HG02884 (cell line): ENCODE results near the gene PPDPF.
"Not testable (repeated sequence)": the region's sequence is repeated elsewhere in the genome, so short reads cannot be mapped to it uniquely, and the experiment has no call there.

Source experiments
- ATAC-seq: cut with Tn5 transposase; IDR thresholded peaks from one replicate; pipeline ENCODE4 v1.9.1; 2021; ENCODE audit warnings: mild to moderate bottlenecking, moderate library complexity; ENCODE audit not compliant: unreplicated experiment

Gene PPDPF

DNA sequence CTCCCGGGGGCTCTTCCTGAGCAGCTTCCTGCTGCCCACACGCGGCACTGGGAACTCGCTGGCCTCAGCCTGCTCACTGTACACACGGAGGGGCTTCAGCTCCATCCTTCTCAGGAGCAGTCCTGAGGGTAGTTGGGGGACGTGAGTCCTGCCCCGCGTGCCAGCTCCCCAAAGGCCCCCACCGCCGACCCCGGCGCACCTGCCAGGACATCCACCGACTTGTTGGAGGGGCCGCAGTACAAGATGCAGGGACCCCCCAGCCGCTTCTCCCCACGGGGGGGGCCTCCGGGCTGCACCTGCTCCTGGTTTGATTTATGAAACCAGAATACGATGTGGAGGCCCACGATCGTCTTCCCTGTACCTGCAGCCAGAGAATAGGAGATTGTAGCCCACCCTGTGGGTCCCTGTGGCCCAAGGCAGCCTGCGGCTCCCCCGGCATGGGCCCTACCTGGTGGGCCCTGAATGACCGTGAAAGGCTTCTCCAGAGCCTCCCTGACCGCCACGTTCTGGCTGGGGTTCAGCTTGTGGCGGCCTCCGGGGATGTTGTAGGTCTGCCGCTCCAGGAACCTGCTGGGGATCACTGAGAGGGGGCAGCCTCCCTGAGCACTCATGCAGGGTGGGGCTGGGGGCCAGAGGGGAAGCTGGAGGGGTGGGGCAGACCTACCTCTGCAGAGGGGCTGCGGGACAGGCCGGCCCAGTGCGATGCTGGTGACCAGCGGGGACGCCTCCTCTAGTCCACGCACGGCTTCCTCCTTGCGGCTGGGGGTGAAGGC is 41.2 kb downstream of the PPDPF start:
- ATAC-seq = no peak

DNA sequence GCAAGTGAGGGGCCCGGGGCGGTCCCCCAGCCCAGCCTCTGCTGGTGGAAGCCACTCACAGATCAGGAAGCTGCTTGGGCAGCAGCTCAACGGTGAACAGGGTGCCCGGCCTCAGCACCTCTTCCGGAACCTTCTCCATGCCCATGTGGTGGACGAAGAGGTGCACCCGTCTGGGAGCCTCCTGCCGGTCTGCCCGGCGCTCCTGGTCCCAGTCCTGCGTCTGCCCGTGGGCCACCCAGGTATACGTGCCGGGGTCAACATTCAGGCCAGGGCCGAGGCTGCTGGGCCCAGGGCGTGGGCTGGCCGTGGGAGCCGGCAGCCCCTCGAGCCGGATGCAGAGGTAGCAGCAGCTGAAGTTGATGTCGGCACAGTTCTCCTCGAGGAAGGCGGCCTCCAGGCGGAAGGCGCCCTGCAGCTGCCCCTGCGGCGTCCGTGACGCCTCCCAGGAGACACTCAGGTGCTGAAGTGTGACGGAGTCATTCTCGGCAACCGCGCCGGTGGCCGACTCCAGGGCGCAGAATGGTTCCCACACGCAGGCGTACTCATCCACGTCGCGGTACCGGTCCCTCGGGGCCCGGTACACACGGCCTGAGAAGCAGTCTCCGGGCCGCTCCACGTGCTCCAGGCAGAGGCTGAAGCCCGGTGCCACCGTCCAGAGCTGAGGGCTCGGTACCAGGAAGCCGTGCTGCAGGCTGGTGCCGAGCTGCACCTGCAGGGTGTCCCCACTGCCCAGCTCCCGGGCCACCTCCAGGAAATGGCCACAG is 42.1 kb downstream of the PPDPF start:
- no peak for ATAC-seq

DNA sequence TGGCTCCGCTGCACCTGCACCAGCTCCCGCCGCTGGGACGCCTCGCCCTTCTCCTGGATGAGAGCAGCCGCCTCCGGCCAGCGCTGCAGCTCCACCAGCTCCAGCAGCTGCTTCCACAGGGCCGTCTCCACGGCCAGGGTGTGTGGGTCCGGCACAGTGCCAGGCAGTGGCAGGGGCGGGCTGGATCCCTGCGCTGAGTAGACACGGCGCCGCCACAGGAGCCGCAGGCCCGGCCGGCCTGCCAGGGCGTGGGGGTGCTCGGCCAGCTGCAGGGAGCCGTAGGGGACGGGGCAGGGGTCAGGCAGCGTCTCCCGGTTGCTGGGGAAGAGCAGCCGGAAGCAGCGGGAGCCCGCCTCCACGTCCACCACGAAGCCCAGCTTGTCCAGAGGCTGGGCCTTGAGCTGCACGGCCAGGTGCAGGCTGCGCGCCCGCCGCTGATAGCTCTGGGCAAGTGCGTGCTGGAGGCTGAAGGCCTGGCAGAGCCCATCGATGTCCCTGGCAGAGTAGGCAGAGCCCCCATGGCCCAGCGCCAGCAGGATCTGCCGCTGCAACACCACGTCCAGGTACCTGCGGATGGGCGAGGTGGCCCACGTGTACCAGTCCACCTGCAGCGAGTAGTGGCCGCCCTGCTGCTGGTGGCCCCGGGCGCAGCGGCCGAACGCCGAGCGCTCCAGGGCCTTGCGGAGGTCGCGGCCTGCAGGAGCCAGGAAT is 42.8 kb downstream of the PPDPF start:
- ATAC-seq = no peak

DNA sequence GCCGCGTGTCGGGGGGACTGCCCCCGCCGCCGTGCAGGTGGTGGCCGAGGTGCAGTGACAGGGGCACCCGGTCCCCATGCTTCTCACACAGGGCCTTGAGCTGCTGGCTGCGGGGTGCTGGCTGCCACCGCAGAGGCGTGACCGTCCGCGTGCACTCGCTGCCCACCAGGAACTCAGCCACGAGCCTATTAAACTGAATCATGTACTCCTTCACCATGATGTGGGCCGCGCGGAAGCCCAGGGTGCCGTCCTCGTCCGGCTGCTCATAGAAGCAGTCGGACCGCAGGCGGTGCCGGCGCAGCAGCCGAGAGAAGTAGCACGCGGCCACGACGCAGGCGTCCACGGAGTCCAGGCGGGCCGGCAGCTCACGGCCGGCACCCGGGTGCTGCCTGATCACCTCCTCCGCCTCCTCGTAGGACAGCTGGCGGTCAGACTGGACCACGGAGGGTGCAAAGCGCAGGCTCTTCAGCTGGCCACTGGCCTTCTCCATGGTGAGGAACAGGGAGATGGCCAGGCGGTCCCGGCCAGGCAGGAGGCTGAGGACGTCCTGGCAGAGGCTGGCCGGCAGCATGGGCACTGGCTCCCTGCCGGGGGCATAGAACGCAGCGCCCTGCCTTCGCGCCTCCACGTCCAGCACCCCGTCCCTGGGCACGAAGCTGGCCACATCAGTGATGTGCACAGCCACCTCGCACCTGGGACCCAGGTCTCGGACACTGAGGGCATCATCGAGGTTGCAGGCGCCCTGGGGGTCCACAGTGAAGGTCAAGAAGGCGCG is 43.7 kb downstream of the PPDPF start:
- no peak for ATAC-seq

DNA sequence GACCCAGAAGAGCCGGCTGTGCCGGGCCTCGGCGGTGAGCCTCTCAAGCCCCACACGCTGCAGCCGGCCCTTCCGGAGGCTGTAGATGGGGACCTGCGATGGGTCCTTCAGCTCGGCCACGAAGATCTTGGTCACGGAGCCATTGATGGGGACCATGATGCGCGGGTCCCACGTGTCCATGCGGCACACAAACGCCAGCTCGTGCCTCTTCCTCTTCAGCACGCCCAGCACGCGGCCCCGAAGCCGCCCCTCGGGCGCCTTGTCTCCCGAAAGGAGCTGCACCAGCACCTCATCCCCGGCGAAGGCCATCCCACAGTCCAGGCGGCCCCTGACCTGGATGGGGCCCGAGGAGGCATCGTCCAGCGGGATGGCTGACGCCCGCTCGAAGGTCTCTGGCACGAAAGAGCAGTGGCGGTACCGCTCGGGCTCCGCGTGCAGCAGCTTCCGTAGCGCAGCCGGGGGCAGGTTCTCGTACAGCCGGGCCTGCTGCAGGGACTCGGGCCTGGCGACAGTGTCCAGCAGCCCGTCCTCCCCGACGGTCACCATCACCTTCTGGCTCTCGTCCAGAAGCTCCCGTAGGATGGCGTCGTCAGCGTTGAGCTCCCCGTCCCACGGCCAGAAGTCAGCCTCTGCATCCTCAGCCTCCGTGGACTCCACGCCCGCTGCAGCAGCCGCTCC is 44.6 kb downstream of the PPDPF start:
- no peak for ATAC-seq

DNA sequence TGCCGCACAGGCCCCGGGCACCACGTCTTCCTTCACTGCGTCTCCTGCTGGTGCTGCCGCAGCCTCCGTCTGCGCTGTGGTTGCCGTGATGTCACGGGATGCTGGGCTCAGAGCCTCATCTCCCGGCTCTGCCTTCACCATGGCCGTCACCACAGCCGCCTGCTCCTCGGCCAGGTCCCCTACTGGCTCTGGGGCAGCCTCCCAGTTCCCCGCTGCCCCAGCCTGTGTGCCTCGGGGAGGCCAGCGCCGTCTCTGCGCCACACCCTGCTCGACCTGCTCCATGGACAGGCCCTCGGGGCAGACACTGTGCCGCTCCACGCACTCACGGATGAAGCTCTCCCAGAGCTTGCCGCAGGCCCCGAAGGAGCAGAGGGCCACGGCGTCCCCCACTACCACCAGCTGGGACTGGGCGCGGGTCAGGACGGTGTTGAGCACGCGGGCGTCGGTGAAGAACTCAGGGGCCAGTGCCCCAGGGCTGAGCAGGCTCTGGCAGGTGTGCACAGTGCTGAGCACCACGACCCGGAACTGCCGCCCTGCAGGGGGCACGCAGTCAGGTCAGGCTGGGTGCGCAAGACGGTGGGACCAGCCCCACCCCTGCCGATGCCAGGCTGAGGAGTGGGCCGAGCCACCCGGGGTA is 45.3 kb downstream of the PPDPF start:
- ATAC-seq = no peak

DNA sequence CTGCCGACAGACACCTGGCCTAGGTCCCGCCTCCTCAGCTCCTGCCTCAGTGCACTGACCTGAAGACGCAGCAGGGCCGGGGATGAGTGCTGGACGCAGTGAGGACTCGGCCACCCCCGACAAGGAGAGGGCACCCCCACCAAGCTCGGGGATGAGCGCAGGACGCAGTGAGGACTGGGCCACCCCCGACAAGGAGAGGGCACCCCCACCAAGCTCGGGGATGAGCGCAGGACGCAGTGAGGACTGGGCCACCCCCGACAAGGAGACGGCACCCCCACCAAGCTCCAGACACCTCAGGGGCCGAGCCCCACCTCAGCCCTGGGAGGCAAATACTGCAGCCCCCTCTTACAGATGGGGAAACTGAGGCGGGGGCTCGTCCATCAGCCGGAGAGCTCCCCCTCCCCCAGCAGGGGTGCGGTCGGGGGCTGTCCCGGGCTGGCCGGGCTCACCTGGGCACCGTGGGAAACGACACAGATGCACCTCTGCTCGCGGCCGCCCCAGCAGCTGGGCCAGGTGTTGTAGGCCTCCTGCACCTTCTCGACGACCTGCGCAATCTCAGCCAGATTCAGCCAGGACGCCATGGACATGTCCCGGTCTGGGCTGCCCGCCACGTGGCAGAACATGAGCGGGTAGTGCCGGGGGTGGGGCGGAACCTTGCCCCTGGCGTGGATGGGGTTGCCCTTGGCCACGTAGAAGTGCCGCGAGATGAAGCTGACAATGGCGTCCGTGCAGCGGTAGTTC is 46.0 kb downstream of the PPDPF start:
- no peak for ATAC-seq

DNA sequence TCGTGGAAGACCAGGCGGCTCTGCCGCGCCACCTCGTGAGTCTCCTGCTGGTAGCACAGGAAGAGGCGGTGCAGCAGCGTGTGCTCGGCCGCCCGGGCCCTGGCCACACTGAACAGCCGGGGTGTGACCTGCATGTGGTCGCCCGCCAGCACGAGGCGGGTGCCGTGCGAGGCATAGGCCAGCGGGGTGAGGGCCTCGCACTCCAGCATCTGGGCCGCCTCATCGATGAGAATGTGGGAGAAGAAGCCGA is 46.5 kb downstream of the PPDPF start:
- ATAC-seq = no peak

DNA sequence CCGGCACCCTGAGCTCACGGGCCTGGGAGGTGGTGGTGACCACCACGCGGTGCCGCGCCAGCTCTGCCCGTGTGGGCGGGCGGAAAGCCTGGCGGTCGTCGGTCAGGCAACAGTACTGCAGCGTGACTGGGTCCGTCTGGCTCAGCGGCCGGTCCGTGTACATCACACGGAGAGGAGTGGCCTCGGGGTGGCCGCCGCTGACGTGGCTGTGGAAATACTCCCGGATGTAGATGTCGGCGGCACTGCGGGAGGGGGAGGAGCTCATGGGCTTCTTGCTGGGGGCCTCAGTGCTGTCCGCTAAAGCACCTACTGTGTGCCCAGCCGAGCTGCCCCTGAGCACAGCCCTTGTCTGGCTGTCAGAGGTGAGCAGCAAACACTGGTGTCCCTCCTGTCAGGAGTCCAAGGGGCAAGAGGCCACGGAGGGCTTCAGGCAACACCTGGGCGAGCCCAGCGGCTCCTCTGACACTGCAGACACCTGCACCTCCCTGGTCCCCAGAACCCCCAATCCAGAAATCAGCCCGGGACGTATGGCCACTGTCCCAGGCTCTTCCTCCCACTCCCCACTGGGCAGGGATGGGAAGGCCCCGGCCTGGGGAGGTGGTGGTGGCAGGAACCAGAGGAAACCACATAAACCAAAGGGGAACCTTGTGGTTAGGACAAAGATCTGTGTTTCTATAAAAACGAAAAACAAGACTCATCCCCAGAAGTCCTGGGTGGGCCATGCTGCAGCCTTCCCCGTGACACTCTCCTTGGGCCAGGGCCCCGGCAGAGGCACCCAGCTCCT is 47.0 kb downstream of the PPDPF start:
- ATAC-seq = peak; percentile 86

DNA sequence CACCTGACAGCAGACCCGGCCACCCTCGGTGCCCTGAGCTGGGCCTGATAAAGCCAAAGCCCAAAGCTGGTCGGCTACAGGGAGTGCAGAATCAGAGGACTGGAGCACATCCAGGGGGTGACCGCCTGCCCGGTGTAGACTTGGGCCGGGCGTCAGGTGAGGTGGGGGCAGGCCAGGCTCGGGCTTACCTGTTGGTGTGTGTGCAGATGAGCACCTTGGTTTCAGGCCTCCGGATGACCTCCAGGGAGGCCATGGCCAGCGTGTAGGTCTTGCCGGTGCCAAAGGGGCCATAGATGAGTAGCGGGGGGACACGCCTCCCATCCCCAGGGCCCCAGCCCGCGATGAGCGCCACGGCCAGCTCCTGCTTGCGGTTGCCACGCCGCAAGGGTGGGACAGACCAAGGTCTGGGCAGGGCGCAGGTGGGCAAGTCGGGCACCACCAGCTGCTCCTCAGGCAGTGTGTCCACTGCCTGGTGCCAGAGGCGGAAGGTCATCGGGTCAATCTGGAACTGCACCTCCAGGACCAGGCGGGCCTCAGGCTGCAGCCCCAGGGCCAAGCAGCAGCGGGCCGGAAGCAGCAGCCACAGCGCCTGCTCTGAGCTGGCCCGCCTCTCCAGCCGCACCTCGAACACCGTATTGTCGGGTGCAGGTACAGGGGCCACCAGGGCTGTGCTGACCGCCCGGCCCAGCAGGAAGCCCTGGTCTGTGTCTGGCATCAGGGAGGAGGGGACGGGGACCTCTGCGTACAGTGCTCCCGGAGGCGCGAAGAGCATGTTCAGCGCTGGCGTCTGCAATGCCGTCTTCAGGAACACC is 47.8 kb downstream of the PPDPF start:
- ATAC-seq = no peak

DNA sequence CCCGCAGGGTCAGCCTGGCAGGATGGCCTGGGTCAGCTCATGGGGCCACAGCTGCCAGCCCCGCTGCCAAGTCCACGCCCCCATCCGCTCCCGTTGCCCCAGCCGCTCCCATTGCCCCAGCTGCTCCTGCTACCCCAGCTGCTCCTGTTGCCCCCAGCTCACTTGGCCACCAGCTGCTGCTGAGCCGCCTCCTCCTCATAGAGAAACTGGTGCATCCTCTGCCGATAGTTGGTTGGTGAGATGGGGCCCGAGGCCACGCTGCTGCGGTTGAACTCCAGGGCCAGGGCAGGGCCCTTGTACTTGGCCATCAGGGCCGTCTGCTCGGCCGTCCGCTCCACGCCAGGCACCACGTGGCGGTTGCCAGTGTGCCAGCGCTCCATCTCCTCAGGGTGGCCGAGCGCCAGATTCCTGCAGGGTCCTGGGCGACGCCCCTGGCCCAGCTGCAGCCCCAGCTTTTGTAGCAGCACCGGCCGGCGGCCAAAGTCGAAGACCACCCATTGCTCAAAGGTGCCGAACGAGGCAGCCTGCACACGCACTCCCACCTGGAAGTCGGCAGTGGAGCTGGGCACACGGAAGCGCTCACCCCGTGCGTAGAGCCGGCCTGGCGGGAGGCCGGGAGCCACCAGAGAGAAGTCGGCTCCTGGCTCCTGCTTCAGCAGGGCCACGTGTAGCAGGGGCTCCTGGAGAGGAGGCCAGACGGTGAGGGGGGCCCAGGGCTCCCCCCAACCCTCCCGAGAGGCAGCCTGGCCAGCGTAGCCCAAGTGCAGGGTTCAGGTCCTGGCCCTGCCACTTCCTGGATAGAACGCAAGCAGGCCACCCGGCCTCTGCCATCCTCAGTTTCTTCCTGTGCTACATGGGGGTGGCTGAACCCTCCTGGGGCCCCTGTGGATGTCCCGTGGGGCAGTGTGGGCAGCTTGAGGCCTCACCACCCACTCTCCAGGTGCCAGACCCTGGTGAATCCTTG is 48.7 kb downstream of the PPDPF start:
- no peak for ATAC-seq

DNA sequence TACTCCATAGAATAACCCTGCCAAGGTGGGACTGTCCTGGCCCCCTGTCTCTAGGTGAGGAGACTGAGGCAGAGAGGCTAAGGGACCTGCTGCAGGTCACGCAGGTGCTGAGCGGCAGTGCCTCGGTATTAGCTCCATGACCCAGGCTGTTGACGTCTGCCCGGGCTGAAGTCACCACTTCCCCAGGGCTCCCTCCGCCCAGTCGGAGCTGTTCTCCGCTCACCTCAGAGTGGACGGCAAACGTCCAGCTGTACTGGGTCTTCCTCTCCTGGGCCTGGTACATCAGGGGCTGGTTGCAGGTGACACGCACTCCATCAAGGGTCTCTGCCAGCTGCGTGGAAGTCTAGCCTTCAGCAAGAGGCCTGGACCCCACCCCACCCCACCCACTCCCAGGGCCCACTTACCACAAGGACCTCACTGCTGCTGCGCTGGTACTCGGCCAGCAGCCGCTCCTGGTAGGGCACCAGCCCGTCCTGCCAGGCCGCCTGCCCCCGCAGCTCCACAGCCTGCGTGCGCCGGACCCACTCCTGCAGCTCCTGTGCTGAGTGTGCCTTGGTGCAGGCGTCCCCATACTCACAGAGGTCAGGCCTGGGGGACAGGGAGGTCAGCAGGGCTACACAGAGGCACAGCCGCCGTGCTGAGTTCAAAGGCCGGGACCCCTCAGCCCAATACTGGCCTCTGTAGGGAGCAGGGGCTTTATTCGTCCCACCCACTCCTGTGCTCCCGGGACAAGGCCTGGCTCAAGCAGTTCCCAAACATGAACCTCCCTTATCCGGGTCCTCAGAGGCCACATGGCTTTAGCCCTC is 49.9 kb downstream of the PPDPF start:
- ATAC-seq = no peak

DNA sequence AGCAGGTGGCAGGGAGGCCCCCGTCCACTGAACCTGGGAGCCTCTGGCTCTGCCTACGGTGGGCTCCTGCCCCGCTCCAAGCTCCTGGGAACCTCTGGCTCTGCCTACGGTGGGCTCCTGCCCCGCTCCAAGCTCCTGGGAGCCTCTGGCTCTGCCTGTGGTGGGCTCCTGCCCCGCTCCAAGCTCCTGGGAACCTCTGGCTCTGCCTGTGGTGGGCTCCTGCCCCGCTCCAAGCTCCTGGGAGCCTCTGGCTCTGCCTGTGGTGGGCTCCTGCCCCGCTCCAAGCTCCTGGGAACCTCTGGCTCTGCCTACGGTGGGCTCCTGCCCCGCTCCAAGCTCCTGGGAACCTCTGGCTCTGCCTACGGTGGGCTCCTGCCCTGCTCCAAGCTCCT is 50.5 kb downstream of the PPDPF start:
- ATAC-seq = not testable (repeated sequence)
